Lung (tissue), 12 donors: ENCODE results near the gene ARRB2. TPM values are rescaled to one million over a fixed set of nuclear protein-coding genes. Genes with fewer than 3 reads are reported as not detected.

Experiments
- ATAC-seq: fragments of 200-7000 bp; cut with Tn5 transposase; one replicate; pipeline ENCODE4 v1.9.1; 2020; ENCODE audit warnings: moderate number of reproducible peaks; ENCODE audit not compliant: insufficient read depth, low FRiP score
- DNase-seq, 3 donors: peaks; one replicate each; pipeline ENCODE4 v3.0.0-alpha.2; 2013 to 2017
- H3K27ac ChIP-seq, 2 donors: one replicate each; pipeline ENCODE4 v1.5.1; 2013; ENCODE audit warnings: mild to moderate bottlenecking in 2 of 2, moderate library complexity in 2 of 2, control low read depth in 1 of 2, inconsistent platforms in 1 of 2, low read depth in 1 of 2, low read length in 1 of 2
- H3K27me3 ChIP-seq, 3 donors: one replicate each; pipeline ENCODE4 v1.5.1; 2013; ENCODE audit warnings: low read length in 2 of 3; ENCODE audit not compliant: control insufficient read depth in 3 of 3, insufficient read depth in 3 of 3
- H3K36me3 ChIP-seq, 4 donors: one replicate each; pipeline ENCODE4 v1.5.1; 2013; ENCODE audit warnings: low read length in 4 of 4, mild to moderate bottlenecking in 1 of 4, moderate library complexity in 1 of 4; ENCODE audit not compliant: control insufficient read depth in 4 of 4, insufficient read depth in 4 of 4
- H3K4me1 ChIP-seq, 5 donors: one replicate each; pipeline ENCODE4 v1.5.1; 2013; ENCODE audit warnings: low read length in 5 of 5, mild to moderate bottlenecking in 2 of 5, moderate library complexity in 1 of 5; ENCODE audit not compliant: control insufficient read depth in 5 of 5, insufficient read depth in 5 of 5
- H3K4me3 ChIP-seq: one replicate; pipeline ENCODE4 v1.5.1; 2013; ENCODE audit warnings: mild to moderate bottlenecking, control low read depth, moderate library complexity
- H3K9ac ChIP-seq, 2 donors: one replicate each; pipeline ENCODE4 v1.5.1; 2013; ENCODE audit warnings: low read length in 2 of 2, control low read depth in 1 of 2; ENCODE audit not compliant: insufficient read depth in 1 of 2
- H3K9me3 ChIP-seq, 4 donors: one replicate each; pipeline ENCODE4 v1.5.1; 2013; ENCODE audit warnings: low read length in 3 of 4, mild to moderate bottlenecking in 1 of 4, moderate library complexity in 1 of 4; ENCODE audit not compliant: control insufficient read depth in 4 of 4, insufficient read depth in 3 of 4
- CTCF ChIP-seq: IDR thresholded peaks from 2 replicates; pipeline ENCODE4 v1.5.1; 2012; ENCODE audit warnings: mild to moderate bottlenecking; ENCODE audit errors: control extremely low read depth, extremely low read depth
- WGBS, 2 donors: extraction: QIAGEN DNeasy Blood & Tissue Kit; methylation state at CpG; one replicate each; pipeline ENCODE4 v1.1.7; 2013; 5-methylcytosine and 5-hydroxymethylcytosine counted together
- polyA plus RNA-seq, 2 donors: library from polyadenylated mRNA; stranded (reverse); fragments of 200-250 nt; gene quantifications; one replicate each; pipeline ENCODE4 v1.2.1, GENCODE V29; 2013
- total RNA-seq, 2 donors: library from RNA; depleted of rRNA in 1 of 2; stranded (reverse); fragments of >200 nt in 1 of 2; gene quantifications; one replicate each; pipeline ENCODE4 v1.2.1, GENCODE V29; 2014 to 2021
- donor health status: control.
- donor health status: control.
- donor health status: Bipolar disorder and iron deficiency.
- donor health status: healthy.
- donor health status: DM: yes; HTN: yes; CAD: no.

Gene ARRB2
- total and polyA plus RNA-seq, 4 donors = 27.2 to 222 (median 142) TPM

- H3K27ac ChIP-seq = no peak overlapping the region
- no peak for TF ChIP-seq CTCF
- ATAC-seq (no peak), DNase-seq (no peak)
- no peak overlapping the region for H3K4me3 ChIP-seq
- H3K9ac ChIP-seq = no peak overlapping the region
- peaks cover 0 to 19% (median 0%) of the 10 kb centered on the region in 5 donors for H3K4me1 ChIP-seq
- WGBS, 2 donors = 91 to 95% methylated on average over 8 of the region's 8 CpGs
- H3K27me3 ChIP-seq = no peaks in the 10 kb centered on the region
- no peaks in the 10 kb centered on the region for H3K9me3 ChIP-seq
- H3K36me3 ChIP-seq = peaks cover 5 to 57% (median 35%) of the 10 kb centered on the region in 4 donors
Measured at GRCh38 chr17:4672751-4673150, 37.7 kb upstream of the ARRB2 start.

GRCh38 chr17:4673169-4673568 lies 37.3 kb upstream of the ARRB2 start:
- peaks cover 0 to 23% (median 0%) of the 10 kb centered on the region in 5 donors for H3K4me1 ChIP-seq
- H3K36me3 ChIP-seq = peaks cover 5 to 57% (median 35%) of the 10 kb centered on the region in 4 donors
- ATAC-seq = no peak
- TF ChIP-seq CTCF = no peak
- WGBS, 2 donors = 93 to 94% methylated on average over 11 of the region's 11 CpGs
- no peak overlapping the region for H3K9ac ChIP-seq
- no peaks in the 10 kb centered on the region for H3K27me3 ChIP-seq
- H3K27ac ChIP-seq = no peak overlapping the region
- no peak for DNase-seq
- no peaks in the 10 kb centered on the region for H3K9me3 ChIP-seq
- H3K4me3 ChIP-seq = no peak overlapping the region

GRCh38 chr17:4673986-4674684 lies 36.3 kb upstream of the ARRB2 start:
- ATAC-seq (no peak), DNase-seq (no peak)
- Histone ChIP-seq H3K4me1 (peaks cover 0 to 32% (median 9%) of the 10 kb centered on the region in 5 donors), H3K27ac (no peak overlapping the region), H3K4me3 (no peak overlapping the region), H3K9me3 (no peaks in the 10 kb centered on the region), H3K36me3 (peaks cover 5 to 61% (median 35%) of the 10 kb centered on the region in 4 donors), H3K9ac (no peak overlapping the region), H3K27me3 (no peaks in the 10 kb centered on the region)
- 95 to 97% methylated on average over 27 of the region's 27 CpGs for WGBS, 2 donors
- TF ChIP-seq CTCF = no peak

GRCh38 chr17:4674685-4674998 lies 35.8 kb upstream of the ARRB2 start:
- WGBS, 2 donors = 91 to 96% methylated on average over 8 of the region's 8 CpGs

More at GRCh38 chr17:4674685-4674998, 35.8 kb upstream of the ARRB2 start:
- ATAC-seq (no peak), DNase-seq (no peak)
- Histone ChIP-seq H3K4me3 (no peak overlapping the region), H3K27ac (no peak overlapping the region), H3K4me1 (peaks cover 0 to 37% (median 11%) of the 10 kb centered on the region in 5 donors), H3K9ac (no peak overlapping the region), H3K36me3 (peaks cover 5 to 61% (median 36%) of the 10 kb centered on the region in 4 donors), H3K9me3 (no peaks in the 10 kb centered on the region), H3K27me3 (no peaks in the 10 kb centered on the region)
- TF ChIP-seq CTCF = no peak
